ENCODE measurements around the gene SLC11A1. TPM values are rescaled to one million over a fixed set of nuclear protein-coding genes. Genes with fewer than 3 reads are reported as not detected.

Gene SLC11A1
- total and polyA plus RNA-seq, 2 of the 4 experiments (the other 2 are of a cell fraction): under 0.01 to 0.07 TPM

GRCh38 chr2:218406209-218406948, 24.3 kb downstream of the SLC11A1 start:
- no TSS peak for BruUV-seq (replicated peaks)
- Histone ChIP-seq H2BK20ac (ENCODE audit: low read depth, low read length) (no peak overlapping the region), H3K4me1 (ENCODE audit: control insufficient read depth, insufficient read depth, low read length) (peaks cover 17% of the 10 kb centered on the region), H3K27ac (ENCODE audit: insufficient read depth, low read length) (peak overlapping the region; percentile 78), H3K18ac (ENCODE audit: low read depth, low read length) (peak overlapping the region; percentile 88), H3K23ac (ENCODE audit: low read depth, low read length) (peak overlapping the region; percentile 85), H3K9me1 (ENCODE audit: insufficient read depth, low read length) (peaks cover 4% of the 10 kb centered on the region; the same call in 1 of the 2 replicates), H3K9ac (ENCODE audit: low read depth, low read length) (peak overlapping the region; percentile 73), H2AFZ (replicated peaks; ENCODE audit: low read length, poor library complexity) (peak overlapping the region; percentile 96), H2BK5ac (ENCODE audit: low read depth, low read length, poor library complexity, severe bottlenecking) (peak overlapping the region; percentile 74), H3K4me3 (ENCODE audit: insufficient read depth, low read depth, low read length) (peak overlapping the region; percentile 44), H3K79me1 (ENCODE audit: low read depth in 1 of 2, low read length in 2 of 2) (peaks cover 0 to 27% of the 10 kb centered on the region in 2 experiments; a peak in 2 of 4 replicates), H3K4ac (ENCODE audit: low read depth, low read length) (peak overlapping the region; percentile 87), H4K8ac (ENCODE audit: low read depth in 2 of 2, low read length in 2 of 2) (peak overlapping the region; percentile 79 to 97), H2BK15ac (ENCODE audit: low read depth, low read length) (peak overlapping the region; percentile 34; the same call in 1 of the 3 replicates), H2BK120ac (ENCODE audit: low read depth, low read length) (peak overlapping the region; percentile 21), H3K36me3 (ENCODE audit: control insufficient read depth, insufficient read depth, low read length) (peaks cover 26% of the 10 kb centered on the region), H4K91ac (ENCODE audit: insufficient read depth, low read depth, low read length) (peak overlapping the region; percentile 78), H2AK9ac (replicated peaks; ENCODE audit: low read depth, low read length, poor library complexity) (peak overlapping the region; percentile 98), H3K14ac (replicated peaks; ENCODE audit: low read depth, low read length) (peak overlapping the region; percentile 72), H2AK5ac (ENCODE audit: low read depth, low read length) (peak overlapping the region; percentile 79), H3K56ac (ENCODE audit: extremely low read depth, insufficient read depth, low read length) (peak overlapping the region; percentile 45), H3K4me2 (ENCODE audit: low read depth, low read length) (peak overlapping the region; percentile 94), H4K5ac (ENCODE audit: low read depth, low read length) (peak overlapping the region; percentile 95), H4K20me1 (ENCODE audit: insufficient read depth, low read length) (0 out of 2 replicates have a peak, but pooled peaks cover 8% of the 10 kb centered on the region), H3K9me3 (ENCODE audit: control insufficient read depth, insufficient read depth, low read length) (no peaks in the 10 kb centered on the region), H3K27me3 (ENCODE audit: control insufficient read depth, insufficient read depth, low read length) (no peaks in the 10 kb centered on the region)
- DNase-seq (peak; percentile 89), ATAC-seq (ENCODE audit: low read depth) (peak; percentile 93)
- intact Hi-C loops (cut with micrococcal nuclease): loop anchor here (1.0 kb wide), 3 partner anchors 60 to 242 kb away; partner anchors contain the start of genes CNOT9 and USP37
- ChIA-PET CTCF (interaction anchor here (0.6 kb wide), 1 partner anchor 49 kb away, joined by 3 read pairs; no protein-coding TSS in a partner anchor), POLR2A (ENCODE audit: unreplicated experiment) (no interaction called here)
- dilution Hi-C loops (cut with HindIII; ENCODE audit: low sequenced_read_pairs, unreplicated experiment): no loop called here
- 0% methylated on average over 26 of the region's 56 CpGs; no CpG with 5 or more reads in 1 of the 2 experiments for WGBS, 2 experiments (ENCODE audit: extremely low coverage in 2 of 2, insufficient read length in 1 of 2)
- in situ Hi-C loops (cut with MboI; ENCODE audit: low sequenced_read_pairs): loop anchor here (5.0 to 10.0 kb wide), 2 partner anchors 56 to 248 kb away; partner anchors contain the start of genes BCS1L and ZNF142
- TF ChIP-seq ELK1 (IDR thresholded peaks at IDR 0.05; ENCODE audit: borderline replicate concordance, low read depth, low read length) (no peak), RFX5 (IDR thresholded peaks at IDR 0.05; ENCODE audit: low read depth, low read length) (no peak), POLR2A (IDR thresholded peaks at IDR 0.05; ENCODE audit: low read depth, low read length) (peak; percentile 42; the same call in 1 of the 2 replicates), RCOR1 (IDR thresholded peaks at IDR 0.05; ENCODE audit: insufficient replicate concordance, low read length) (no peak), MAFK (IDR thresholded peaks at IDR 0.05; ENCODE audit: low read depth, low read length) (no peak), NFE2L2 (IDR thresholded peaks at IDR 0.05; ENCODE audit: low read depth, low read length) (no peak), RAD21 (IDR thresholded peaks at IDR 0.05; ENCODE audit: low read length) (peak; percentile 79), MXI1 (IDR thresholded peaks at IDR 0.05; ENCODE audit: borderline replicate concordance, low read depth, low read length) (no peak), SMC3 (IDR thresholded peaks at IDR 0.05; ENCODE audit: low read depth, low read length) (peak; percentile 55), BHLHE40 (IDR thresholded peaks at IDR 0.05; ENCODE audit: low read depth, low read length) (no peak), USF2 (IDR thresholded peaks at IDR 0.05; ENCODE audit: low read depth, low read length) (no peak), FOS (IDR thresholded peaks at IDR 0.05; ENCODE audit: low read depth, low read length) (no peak), MAZ (IDR thresholded peaks at IDR 0.05; ENCODE audit: borderline replicate concordance, low read depth, low read length) (peak; percentile 80; the same call in 1 of the 2 replicates), CHD1 (IDR thresholded peaks at IDR 0.05; ENCODE audit: low read depth, low read length) (no peak), CEBPB (IDR thresholded peaks at IDR 0.05; ENCODE audit: low read depth, low read length) (peak; percentile 66)
